Activated T-cell treated with anti-CD3 and anti-CD28 coated beads, Interleukin-2, amount 50 U/mL, for 24 hours (primary cell): ENCODE measurements around the gene PPM1H.
"Not testable (repeated sequence)": the region's sequence is repeated elsewhere in the genome, so short reads cannot be mapped to it uniquely, and the experiment has no call there.

Source experiments
- DNase-seq: peaks from one replicate; pipeline ENCODE4 v3.0.0-alpha.2; 2020
- H3K27ac Mint-ChIP-seq: 2 replicates; pipeline ENCODE4 v1.8.0; 2020; ENCODE audit warnings: mild to moderate bottlenecking, mixed read lengths
- H3K27me3 Mint-ChIP-seq: 2 replicates; pipeline ENCODE4 v1.8.0; 2020; ENCODE audit warnings: mixed read lengths
- H3K36me3 Mint-ChIP-seq: 2 replicates; pipeline ENCODE4 v1.8.0; 2020; ENCODE audit warnings: low read depth, mixed read lengths
- H3K4me1 Mint-ChIP-seq: 2 replicates; pipeline ENCODE4 v1.8.0; 2020; ENCODE audit warnings: low read depth, mixed read lengths
- H3K4me3 Mint-ChIP-seq: 2 replicates; pipeline ENCODE4 v1.8.0; 2020; ENCODE audit warnings: mild to moderate bottlenecking, moderate library complexity, mixed read lengths
- H3K9me3 Mint-ChIP-seq: 2 replicates; pipeline ENCODE4 v1.8.0; 2020; ENCODE audit warnings: mixed read lengths

Gene PPM1H

DNA sequence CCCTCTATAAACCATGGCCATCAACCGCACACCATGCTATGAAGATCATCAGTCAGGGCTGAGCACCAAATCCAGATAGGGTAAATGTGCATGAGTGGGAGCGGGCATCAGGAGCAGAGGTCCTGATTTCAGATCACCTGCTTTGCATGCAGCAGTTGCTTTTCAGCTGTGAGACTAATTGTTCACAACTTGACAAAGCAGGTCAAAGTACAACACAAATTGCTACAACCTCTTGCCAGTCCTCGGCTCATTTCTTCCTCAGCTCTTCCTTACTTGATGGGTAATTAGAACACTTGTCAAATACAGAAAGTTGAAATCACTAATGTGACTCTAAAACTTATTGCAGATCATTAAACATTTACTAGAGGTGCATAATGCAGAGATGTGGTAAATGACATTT, 171.6 kb downstream of the PPM1H start:
- Mint-ChIP-seq H3K36me3 (no peaks in the 10 kb centered on the region), H3K9me3 (no peaks in the 10 kb centered on the region), H3K27ac (no peak overlapping the region), H3K27me3 (peaks cover 8% of the 10 kb centered on the region), H3K4me1 (peaks cover 18% of the 10 kb centered on the region), H3K4me3 (no peak overlapping the region)
- DNase-seq, result no peak

DNA sequence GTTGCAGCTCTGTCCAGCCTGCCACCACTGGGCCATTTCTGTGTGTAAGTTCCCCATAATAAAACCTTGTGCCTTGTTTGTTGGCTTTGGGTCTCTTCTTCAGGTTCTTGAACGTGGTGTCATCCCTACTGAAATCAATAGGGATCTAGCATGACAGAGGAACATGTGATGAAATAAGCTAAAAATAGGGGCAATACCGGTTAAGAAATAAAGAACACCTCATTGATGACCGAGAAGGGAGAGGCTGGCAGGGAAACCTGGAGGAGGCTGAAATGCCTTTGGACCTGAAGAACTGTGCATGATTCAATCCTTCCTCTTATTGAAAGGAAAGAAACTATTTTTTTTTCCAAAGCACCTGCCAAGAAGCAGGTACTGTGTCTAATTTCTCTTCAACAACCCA, 172.3 kb downstream of the PPM1H start:
- peaks cover 18% of the 10 kb centered on the region for H3K4me1 Mint-ChIP-seq
- H3K4me3 Mint-ChIP-seq, result no peak overlapping the region
- no peak for DNase-seq
- H3K36me3 Mint-ChIP-seq, result no peaks in the 10 kb centered on the region
- peaks cover 8% of the 10 kb centered on the region for H3K27me3 Mint-ChIP-seq
- H3K9me3 Mint-ChIP-seq, result no peaks in the 10 kb centered on the region
- H3K27ac Mint-ChIP-seq, result no peak overlapping the region

DNA sequence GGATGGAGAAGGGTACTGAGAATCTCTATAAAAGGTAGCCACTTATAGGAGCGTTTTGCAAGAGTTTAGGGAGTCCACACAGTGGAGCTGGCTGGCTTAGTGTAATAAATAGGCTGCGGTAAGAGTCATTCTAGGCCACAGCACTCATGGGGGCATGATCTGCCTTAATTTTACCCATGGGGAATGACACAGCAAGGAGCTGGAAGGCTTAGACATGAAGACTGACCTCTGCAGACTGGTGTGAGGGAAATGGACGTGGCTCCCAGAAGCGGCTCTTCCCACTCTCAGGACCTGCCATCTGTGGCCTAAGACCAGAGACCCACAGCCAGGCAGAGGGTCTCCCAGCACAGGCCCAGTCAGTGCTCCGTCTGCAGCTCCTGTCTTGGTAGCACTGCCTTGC, 173.3 kb downstream of the PPM1H start:
- H3K4me3 Mint-ChIP-seq, result no peak overlapping the region
- DNase-seq, result no peak
- no peaks in the 10 kb centered on the region for H3K9me3 Mint-ChIP-seq
- H3K27ac Mint-ChIP-seq, result no peak overlapping the region
- peaks cover 20% of the 10 kb centered on the region for H3K4me1 Mint-ChIP-seq
- H3K36me3 Mint-ChIP-seq, result no peaks in the 10 kb centered on the region
- peaks cover 9% of the 10 kb centered on the region for H3K27me3 Mint-ChIP-seq

DNA sequence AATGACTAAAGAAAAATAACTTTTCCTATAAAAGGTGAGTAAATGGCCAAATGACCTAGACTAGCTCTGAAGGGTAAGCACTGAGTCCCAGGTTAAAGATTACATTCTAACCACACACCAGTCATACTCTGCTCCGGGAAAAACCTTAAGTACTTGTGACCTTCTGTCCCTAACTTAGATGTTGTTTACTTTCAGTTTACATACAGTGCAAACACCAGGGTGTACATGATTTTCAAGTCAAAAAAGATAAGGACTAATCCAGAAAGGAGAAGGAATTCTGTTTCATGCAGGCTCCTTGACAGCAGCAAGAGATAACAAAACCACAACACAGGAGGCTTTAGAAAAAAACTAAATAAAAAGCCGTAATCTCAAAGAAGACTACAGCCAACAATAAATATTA, 174.2 kb downstream of the PPM1H start:
- no peak for DNase-seq
- H3K4me3 Mint-ChIP-seq, result no peak overlapping the region
- H3K4me1 Mint-ChIP-seq, result peaks cover 20% of the 10 kb centered on the region

DNA sequence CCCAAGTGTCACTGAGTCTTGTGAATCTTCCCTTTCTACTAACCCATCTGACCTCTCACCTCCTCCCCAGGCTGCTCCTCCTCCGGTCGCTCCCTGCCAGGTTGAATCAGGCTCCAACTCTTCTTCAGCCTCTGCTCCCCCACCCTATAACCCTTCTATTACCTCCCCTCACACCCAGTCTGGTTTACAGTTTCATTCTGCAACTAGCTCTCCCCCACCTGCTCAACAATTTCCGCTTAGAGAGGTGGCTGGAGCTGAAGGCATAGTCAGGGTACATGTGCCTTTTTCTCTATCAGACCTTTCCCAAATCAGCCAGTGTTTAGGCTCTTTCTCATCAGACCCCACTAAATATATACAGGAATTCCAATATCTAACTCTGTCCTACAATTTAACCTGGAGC, 174.6 kb downstream of the PPM1H start:
- DNase-seq, H3K27ac Mint-ChIP-seq, H3K36me3 Mint-ChIP-seq, H3K9me3 Mint-ChIP-seq, H3K4me3 Mint-ChIP-seq: not testable (repeated sequence)
- peaks cover 20% of the 10 kb centered on the region for H3K4me1 Mint-ChIP-seq
- H3K27me3 Mint-ChIP-seq, result peaks cover 13% of the 10 kb centered on the region

More for the DNA sequence above, 174.2 kb downstream of the PPM1H start:
- Mint-ChIP-seq H3K36me3 (no peaks in the 10 kb centered on the region), H3K27ac (no peak overlapping the region), H3K27me3 (peaks cover 11% of the 10 kb centered on the region), H3K9me3 (no peaks in the 10 kb centered on the region)

DNA sequence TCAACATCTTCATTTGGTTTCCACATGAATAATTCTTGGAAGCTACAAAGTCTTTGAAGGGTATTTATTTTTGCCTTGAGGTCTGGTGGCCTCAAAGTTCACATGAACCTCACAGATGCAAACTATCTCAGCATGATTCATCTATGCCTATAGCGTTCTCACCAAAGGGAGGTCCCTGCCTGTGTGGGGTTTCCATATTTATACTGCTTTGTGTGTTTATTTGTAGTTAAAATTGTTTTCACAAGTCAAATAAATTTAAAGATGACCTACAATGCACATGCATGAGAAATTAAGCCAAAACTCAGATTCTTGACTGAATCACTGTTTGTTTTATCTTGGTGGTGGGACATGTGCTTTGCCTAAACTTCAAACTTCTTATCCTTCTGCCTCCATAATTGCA, 176.7 kb downstream of the PPM1H start:
- no peak overlapping the region for H3K4me3 Mint-ChIP-seq
- H3K4me1 Mint-ChIP-seq, result peaks cover 20% of the 10 kb centered on the region
- H3K9me3 Mint-ChIP-seq, result no peaks in the 10 kb centered on the region
- H3K27me3 Mint-ChIP-seq, result peaks cover 23% of the 10 kb centered on the region
- no peaks in the 10 kb centered on the region for H3K36me3 Mint-ChIP-seq
- DNase-seq, result no peak
- H3K27ac Mint-ChIP-seq, result no peak overlapping the region

DNA sequence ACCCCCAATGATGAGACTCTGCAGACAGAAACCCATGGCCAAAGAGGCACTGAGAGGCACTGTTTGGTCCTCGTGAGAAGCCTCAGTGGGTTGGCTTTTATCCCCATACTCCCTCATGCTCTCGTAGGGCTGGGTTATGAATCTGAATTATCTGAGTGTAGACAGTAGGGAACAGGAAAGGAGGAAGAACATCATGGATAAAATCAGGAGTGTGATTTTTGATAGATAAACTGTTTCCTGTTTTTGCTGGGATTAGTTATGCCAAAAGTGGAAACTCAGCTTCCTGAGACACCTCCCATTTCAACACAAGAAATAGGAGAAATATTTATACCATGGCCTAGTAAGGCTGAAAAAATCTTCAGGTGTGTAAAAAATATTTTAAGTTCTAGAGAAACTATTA, 177.9 kb downstream of the PPM1H start:
- no peak overlapping the region for H3K4me3 Mint-ChIP-seq
- no peak overlapping the region for H3K27ac Mint-ChIP-seq
- no peak for DNase-seq
- no peaks in the 10 kb centered on the region for H3K9me3 Mint-ChIP-seq
- H3K36me3 Mint-ChIP-seq, result no peaks in the 10 kb centered on the region
- H3K4me1 Mint-ChIP-seq, result peaks cover 20% of the 10 kb centered on the region
- peaks cover 26% of the 10 kb centered on the region for H3K27me3 Mint-ChIP-seq

DNA sequence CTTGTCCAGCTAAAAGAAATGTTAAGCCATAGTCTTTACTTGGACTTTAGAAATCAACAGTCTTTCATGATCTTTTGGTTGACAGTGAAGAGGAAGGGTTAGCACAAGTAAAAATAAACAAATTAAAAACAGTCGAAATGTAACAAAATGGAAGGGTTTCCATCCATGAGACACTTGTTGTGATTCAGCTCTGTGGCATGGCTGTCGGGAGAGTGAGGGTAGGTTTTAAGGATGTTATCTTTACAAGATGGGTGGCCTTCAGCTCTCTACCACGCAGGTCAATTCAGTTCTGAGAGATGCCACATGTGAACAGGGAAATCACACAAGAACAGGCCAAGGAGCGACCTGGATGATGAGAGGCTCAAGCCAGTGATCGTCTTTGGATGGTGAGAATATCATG, 180.2 kb downstream of the PPM1H start:
- peaks cover 26% of the 10 kb centered on the region for H3K27me3 Mint-ChIP-seq
- H3K4me3 Mint-ChIP-seq, result no peak overlapping the region
- H3K9me3 Mint-ChIP-seq, result no peaks in the 10 kb centered on the region
- no peak overlapping the region for H3K27ac Mint-ChIP-seq
- no peak for DNase-seq
- H3K4me1 Mint-ChIP-seq, result peaks cover 15% of the 10 kb centered on the region
- H3K36me3 Mint-ChIP-seq, result no peaks in the 10 kb centered on the region

DNA sequence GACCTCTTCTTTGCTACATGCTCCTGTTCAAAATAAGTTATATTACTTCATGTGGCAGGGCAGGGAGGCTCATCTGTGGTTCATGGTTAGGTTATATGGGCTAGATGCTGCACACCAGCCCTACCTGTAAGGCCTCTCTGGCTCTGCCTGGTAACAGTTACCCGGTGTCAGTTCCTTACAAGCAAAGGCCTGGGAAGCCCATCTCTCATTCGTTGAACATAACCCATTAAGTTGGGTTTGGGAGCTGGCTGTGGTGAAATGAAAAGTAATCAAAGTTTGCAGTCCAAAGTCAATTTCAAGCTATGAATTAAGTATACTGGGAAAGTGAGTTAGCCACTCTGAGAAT, 183.2 kb downstream of the PPM1H start:
- Mint-ChIP-seq H3K27me3 (peaks cover 20% of the 10 kb centered on the region), H3K36me3 (no peaks in the 10 kb centered on the region), H3K4me1 (no peaks in the 10 kb centered on the region), H3K9me3 (no peaks in the 10 kb centered on the region), H3K4me3 (no peak overlapping the region), H3K27ac (no peak overlapping the region)
- no peak for DNase-seq

DNA sequence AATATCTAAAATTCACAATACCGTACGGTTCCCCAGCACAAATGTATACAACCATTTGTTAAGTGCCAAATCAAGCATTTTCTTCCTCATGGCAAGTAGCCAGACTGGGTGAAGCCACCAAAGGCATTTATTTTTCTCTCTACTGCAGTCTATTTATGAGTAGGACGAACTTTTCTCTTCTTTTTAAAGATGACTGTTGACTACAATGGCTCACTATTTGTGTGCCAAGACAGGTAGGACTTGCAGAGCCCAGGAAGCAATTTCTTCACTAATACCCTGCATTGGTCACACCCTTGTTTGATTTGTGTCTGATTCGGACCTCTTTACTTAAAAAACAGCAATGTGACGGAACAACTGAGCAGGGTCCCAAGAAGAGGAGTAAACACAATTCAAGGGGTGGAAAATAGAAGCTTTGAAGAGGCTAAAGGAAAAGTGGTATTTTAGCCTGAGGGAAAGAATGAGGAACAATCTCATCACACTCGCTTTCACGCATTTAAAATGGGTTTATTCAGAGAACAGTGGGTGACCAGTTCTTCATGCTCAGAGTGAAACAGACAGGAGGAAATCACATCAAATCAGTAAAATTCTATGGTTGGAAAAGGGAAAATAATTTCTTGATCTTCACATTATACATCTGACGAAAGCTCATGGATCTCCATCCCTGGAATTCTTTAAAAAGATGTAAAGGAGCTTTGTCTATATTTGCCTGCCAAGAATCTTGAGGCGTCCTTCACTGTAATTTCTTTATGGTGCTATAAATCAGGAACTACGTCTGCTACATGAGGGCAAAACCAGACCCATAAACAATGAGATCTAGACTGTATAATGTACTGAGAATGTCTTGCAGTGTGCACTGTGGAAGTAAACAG, 183.8 kb downstream of the PPM1H start:
- DNase-seq, result no peak
- Mint-ChIP-seq H3K4me3 (no peak overlapping the region), H3K4me1 (no peaks in the 10 kb centered on the region), H3K9me3 (no peaks in the 10 kb centered on the region), H3K36me3 (no peaks in the 10 kb centered on the region), H3K27ac (no peak overlapping the region), H3K27me3 (peaks cover 17% of the 10 kb centered on the region)

DNA sequence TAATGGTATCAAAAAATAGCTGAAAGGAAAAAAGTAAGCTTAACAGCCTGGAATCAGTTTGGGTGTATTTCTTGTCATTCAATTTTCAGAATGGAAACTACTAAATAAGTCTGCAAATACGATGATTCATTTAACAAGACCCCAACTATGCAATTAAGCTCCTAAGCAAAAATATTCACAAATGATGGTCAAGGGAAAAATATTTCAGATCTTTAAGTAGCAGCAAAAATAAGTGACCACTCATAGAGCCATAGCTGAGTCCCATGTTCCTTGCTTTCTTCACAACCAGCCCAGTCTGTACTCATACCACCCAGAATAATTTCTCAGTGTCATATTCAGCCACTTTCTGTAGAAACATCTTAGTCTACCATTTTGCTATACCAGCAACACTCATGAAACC, 185.4 kb downstream of the PPM1H start:
- Mint-ChIP-seq H3K4me3 (no peak overlapping the region), H3K36me3 (no peaks in the 10 kb centered on the region), H3K9me3 (no peaks in the 10 kb centered on the region), H3K4me1 (no peaks in the 10 kb centered on the region), H3K27ac (no peak overlapping the region), H3K27me3 (peaks cover 12% of the 10 kb centered on the region)
- no peak for DNase-seq

DNA sequence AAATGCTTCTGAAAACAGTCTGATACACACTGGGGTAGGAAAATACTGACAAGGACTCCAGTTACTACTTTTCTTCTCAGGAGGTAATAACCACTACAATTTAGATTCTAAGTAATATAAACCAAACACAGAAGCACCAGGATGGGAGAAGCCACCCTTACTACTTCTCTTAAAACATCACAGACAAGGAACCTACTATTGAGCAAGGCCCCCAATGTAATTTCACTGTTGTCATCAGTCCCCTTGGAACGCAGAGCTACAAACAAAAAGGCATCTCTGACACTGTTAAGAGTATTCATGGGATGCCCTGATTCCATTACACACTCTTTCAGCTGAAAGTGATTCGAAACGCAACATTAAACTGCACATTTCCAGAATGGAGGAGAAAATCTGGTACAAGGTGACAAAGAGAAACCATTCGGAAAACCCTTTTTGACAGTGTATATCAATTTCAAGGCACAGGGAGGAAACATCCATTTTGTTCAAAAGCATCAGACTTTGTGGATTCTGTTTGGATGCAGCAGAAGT, 185.9 kb downstream of the PPM1H start:
- Mint-ChIP-seq H3K4me1 (no peaks in the 10 kb centered on the region), H3K27me3 (peaks cover 9% of the 10 kb centered on the region), H3K9me3 (no peaks in the 10 kb centered on the region), H3K36me3 (no peaks in the 10 kb centered on the region), H3K27ac (no peak overlapping the region), H3K4me3 (no peak overlapping the region)
- DNase-seq, result no peak

DNA sequence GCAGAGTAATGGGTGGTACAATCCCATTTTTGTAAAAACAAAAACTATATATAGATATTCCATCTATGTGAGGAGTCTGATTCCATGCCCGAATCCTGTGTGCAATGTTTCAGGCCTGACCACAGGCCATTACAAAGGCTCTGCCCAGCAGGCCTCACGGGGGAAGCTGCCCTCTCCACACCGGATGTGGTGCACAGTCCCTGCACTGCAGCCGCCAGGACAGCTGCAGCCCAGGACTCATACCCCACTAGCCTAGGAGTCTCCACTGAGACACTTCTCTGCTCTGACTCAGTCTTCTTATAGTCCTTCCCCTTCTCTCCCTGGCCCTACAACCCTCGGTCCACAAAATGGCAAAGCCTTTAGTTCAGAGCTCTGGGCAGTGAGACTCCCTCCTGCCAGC, 190.4 kb downstream of the PPM1H start:
- H3K9me3 Mint-ChIP-seq, result no peaks in the 10 kb centered on the region
- no peak for DNase-seq
- H3K27ac Mint-ChIP-seq, result no peak overlapping the region
- H3K4me1 Mint-ChIP-seq, result peaks cover 3% of the 10 kb centered on the region
- no peaks in the 10 kb centered on the region for H3K27me3 Mint-ChIP-seq
- H3K4me3 Mint-ChIP-seq, result no peak overlapping the region
- no peaks in the 10 kb centered on the region for H3K36me3 Mint-ChIP-seq

DNA sequence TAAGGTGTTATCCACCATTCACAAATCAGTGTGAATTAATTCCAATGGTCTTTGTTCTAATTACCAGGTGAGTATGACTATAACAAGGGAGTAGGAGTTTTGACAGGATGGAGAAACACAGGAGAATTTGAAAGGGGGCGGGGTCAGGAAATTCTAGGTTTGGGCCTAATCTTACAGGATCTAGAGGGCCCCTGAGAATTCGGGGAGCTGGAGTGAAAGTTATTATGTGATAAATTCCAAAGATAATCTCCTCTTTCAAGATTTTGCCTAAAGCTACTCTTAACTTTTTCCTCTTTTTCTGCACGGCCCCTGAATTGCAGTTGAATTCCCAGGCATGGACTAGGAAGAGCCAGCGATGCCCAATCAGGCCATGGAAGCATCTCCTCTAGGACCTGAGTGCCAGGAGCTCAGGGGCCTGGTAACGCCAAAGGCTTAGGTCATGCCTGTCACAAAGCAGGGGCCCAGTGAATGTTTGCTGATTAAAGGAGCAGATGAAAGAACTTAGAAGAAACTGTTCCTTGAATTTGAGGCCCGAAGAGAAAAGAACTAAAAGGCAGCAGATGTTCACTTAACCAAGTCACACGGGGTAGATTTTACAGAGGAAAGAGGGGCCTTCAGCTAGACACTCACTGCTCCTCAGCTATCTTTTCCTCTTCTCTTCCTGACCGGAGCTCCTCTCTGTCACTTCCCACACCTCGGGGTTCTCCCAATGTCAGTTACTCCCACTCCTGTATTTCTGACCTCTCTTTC, 195.5 kb downstream of the PPM1H start:
- Mint-ChIP-seq H3K27ac (no peak overlapping the region), H3K27me3 (no peaks in the 10 kb centered on the region), H3K36me3 (no peaks in the 10 kb centered on the region), H3K4me1 (peaks cover 3% of the 10 kb centered on the region), H3K4me3 (no peak overlapping the region), H3K9me3 (no peaks in the 10 kb centered on the region)
- no peak for DNase-seq

DNA sequence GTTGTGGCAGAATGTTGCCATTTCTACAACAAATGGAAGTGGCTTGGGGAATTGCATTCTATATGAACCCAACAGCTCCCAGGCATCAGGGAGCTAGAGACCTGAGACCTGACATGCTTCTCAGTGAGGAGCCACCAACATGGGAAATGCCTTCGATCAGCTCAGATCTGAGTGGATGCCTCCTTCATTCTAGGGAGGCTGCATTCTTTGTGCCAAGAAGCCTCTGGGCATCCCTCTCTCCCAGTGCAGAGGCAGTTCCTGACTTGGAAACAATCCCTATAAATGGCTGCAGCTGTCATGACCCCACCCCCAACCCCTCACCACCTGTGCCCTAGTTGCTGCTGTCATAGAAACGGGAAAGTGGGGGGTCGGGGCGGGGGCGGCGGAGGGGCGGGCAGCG, 196.3 kb downstream of the PPM1H start:
- H3K27me3 Mint-ChIP-seq, result no peaks in the 10 kb centered on the region
- no peak overlapping the region for H3K4me3 Mint-ChIP-seq

More for the DNA sequence above, 196.3 kb downstream of the PPM1H start:
- DNase-seq, result no peak
- no peaks in the 10 kb centered on the region for H3K36me3 Mint-ChIP-seq
- H3K9me3 Mint-ChIP-seq, result no peaks in the 10 kb centered on the region
- H3K4me1 Mint-ChIP-seq, result peaks cover 3% of the 10 kb centered on the region
- H3K27ac Mint-ChIP-seq, result no peak overlapping the region
